IgD-negative memory B cell (primary cell): Measurements from ENCODE around the gene ACMSD. TPM values are rescaled to one million over a fixed set of nuclear protein-coding genes. Genes with fewer than 3 reads are reported as not detected.
"Not testable (repeated sequence)": the region's sequence is repeated elsewhere in the genome, so short reads cannot be mapped to it uniquely, and the experiment has no call there.

Experiments used
- H3K27ac Mint-ChIP-seq, 3 donors: one replicate each; pipeline ENCODE4 v1.8.0; 2020 to 2022; ENCODE audit warnings: mild to moderate bottlenecking in 3 of 3, mixed read lengths in 3 of 3, moderate library complexity in 1 of 3
- H3K27me3 Mint-ChIP-seq: one replicate; pipeline ENCODE4 v1.8.0; 2021; ENCODE audit warnings: mixed read lengths
- H3K36me3 Mint-ChIP-seq: one replicate; pipeline ENCODE4 v1.8.0; 2020; ENCODE audit warnings: mild to moderate bottlenecking, mixed read lengths
- H3K4me1 Mint-ChIP-seq, 3 donors: one replicate each; pipeline ENCODE4 v1.8.0; 2020 to 2022; ENCODE audit warnings: mixed read lengths in 3 of 3, mild to moderate bottlenecking in 1 of 3
- H3K4me3 Mint-ChIP-seq, 4 donors: one replicate each; pipeline ENCODE4 v1.8.0; 2020 to 2022; ENCODE audit warnings: mild to moderate bottlenecking in 4 of 4, mixed read lengths in 4 of 4, moderate library complexity in 3 of 4
- H3K9me3 Mint-ChIP-seq, 3 donors: one replicate each; pipeline ENCODE4 v1.8.0; 2020 to 2021; ENCODE audit warnings: mixed read lengths in 3 of 3, mild to moderate bottlenecking in 1 of 3
- polyA plus RNA-seq: library from polyadenylated mRNA; unstranded; fragments of 300-500 nt; fragmentation: Illumina TruSeq; gene quantifications from one replicate; pipeline ENCODE4 v1.2.3, GENCODE V29; 2021

ACMSD gene
- not detected for polyA plus RNA-seq

DNA sequence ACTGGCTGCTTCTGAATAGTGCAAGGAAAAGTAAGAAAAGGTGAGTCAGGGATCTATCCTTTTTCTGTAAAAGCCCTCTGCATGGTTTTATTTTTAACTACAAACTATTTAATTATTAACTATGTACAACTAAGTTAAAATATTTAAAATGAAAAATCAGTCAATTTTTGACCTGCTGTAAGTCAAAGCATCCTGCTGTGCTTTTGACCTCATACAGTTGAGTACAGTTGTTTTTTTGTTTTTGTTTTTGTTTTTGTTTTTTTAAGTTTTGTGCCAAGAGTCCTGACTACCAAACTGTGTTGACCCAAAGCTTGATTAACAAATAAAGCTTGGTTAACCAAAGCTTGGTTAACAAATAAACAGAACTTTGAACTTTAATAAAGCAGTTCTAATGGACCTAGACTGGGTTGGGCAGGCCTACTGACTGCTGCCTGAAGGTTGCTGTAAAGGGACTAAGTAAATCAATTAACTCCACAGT is at the start of gene ACMSD:
ACMSD (plus strand) TSS at position 474 of the 478 bp plus-strand sequence. CDS start 67 bp downstream, outside the sequence.
- peaks cover 7 to 21% (median 8%) of the 10 kb centered on the region in 3 donors for H3K9me3 Mint-ChIP-seq
- no peaks in the 10 kb centered on the region for H3K36me3 Mint-ChIP-seq
- H3K27me3 Mint-ChIP-seq: peaks cover 4% of the 10 kb centered on the region
- no peak within 1 kb of the TSS for H3K4me3 Mint-ChIP-seq
- H3K4me1 Mint-ChIP-seq: no peaks in the 10 kb centered on the region
- no peak within 1 kb of the TSS for H3K27ac Mint-ChIP-seq

DNA sequence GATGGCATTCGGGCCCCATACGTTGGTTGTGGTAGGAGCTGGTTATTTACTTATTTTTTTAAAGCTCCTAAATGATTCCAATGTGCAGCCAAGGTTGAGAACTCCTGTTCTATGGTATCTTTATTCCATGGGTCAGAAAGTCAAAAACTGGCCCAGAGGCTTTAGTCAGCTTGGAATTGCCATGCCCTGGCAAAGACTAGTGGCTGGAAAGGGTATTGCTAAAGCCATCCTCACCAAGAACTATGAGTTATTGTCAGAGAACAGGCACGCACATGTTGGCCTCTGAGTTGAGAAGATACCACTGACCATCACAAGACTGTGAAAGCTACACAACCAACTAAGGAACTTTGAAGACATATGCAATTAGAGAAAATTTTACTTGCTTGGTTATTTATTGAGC is 47.9 kb upstream of the ACMSD start:
- no peaks in the 10 kb centered on the region for H3K36me3 Mint-ChIP-seq
- peaks cover 0 to 5% (median 0%) of the 10 kb centered on the region in 3 donors for H3K9me3 Mint-ChIP-seq
- no peaks in the 10 kb centered on the region for H3K27me3 Mint-ChIP-seq
- no peak overlapping the region for H3K27ac Mint-ChIP-seq
- H3K4me1 Mint-ChIP-seq: peaks cover 0 to 1% (median 0%) of the 10 kb centered on the region in 3 donors
- H3K4me3 Mint-ChIP-seq: no peak overlapping the region

DNA sequence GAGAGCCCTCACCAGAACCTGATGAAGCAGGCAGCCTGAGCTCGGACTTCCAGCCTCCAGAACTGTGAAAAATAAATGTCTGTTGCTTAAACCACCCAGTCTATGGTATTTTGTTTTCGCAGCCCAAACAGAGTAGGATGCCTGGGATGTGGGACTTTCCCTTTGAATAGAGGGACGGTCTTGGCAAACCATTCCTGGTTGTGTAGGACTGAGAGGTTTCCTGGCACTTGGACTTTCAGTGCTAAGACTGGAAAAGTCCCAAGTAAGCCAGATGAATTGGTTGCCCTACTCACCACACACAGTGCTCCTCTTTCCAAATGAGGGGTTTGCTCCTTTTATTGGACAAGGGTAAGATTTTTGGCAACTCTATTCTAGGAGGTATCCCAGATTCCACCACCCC is 46.8 kb upstream of the ACMSD start:
- no peak overlapping the region for H3K4me3 Mint-ChIP-seq
- H3K4me1 Mint-ChIP-seq: peaks cover 0 to 1% (median 0%) of the 10 kb centered on the region in 3 donors
- H3K27me3 Mint-ChIP-seq: no peaks in the 10 kb centered on the region

GRCh38 chr2:134792186-134792585 is 46.2 kb upstream of the ACMSD start:
- Mint-ChIP-seq H3K36me3 (no peaks in the 10 kb centered on the region), H3K4me3 (no peak overlapping the region), H3K27ac (no peak overlapping the region), H3K4me1 (peaks cover 0 to 1% (median 0%) of the 10 kb centered on the region in 3 donors), H3K9me3 (peaks cover 0 to 5% (median 0%) of the 10 kb centered on the region in 3 donors), H3K27me3 (no peaks in the 10 kb centered on the region)

More for the DNA sequence above, 46.8 kb upstream of the ACMSD start:
- Mint-ChIP-seq H3K36me3 (no peaks in the 10 kb centered on the region), H3K9me3 (peaks cover 0 to 6% (median 0%) of the 10 kb centered on the region in 3 donors), H3K27ac (peak overlapping the region in 1 of 3 donors; percentile 39)

DNA sequence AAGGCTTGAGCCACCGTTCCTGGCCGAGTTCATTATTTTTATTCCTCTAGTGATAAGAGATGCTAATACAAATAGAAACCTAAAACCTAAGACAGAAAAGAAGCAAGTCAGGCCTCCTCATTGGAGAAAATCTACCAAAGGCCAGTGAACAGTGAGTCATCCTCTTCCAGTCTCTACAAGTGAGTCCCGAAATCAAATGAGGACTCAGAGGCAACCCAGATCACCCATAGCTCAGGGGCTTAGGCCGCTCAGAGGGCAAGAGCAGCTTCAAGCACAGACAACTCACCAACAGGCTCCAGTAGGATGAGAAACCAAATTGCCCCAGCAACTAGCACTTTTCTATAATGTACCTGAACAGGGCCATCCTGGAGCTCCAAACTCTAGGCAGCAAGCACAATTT is 42.7 kb upstream of the ACMSD start:
- Mint-ChIP-seq H3K36me3 (peaks cover 2% of the 10 kb centered on the region), H3K9me3 (peaks cover 0 to 4% (median 0%) of the 10 kb centered on the region in 3 donors), H3K27me3 (no peaks in the 10 kb centered on the region), H3K4me3 (no peak overlapping the region), H3K4me1 (peaks cover 0 to 2% (median 0%) of the 10 kb centered on the region in 3 donors), H3K27ac (no peak overlapping the region)

- Mint-ChIP-seq H3K4me3 (no peak overlapping the region), H3K36me3 (peaks cover 2% of the 10 kb centered on the region), H3K27me3 (no peaks in the 10 kb centered on the region), H3K9me3 (peaks cover 0 to 5% (median 0%) of the 10 kb centered on the region in 3 donors), H3K27ac (no peak overlapping the region), H3K4me1 (peaks cover 0 to 2% (median 0%) of the 10 kb centered on the region in 3 donors)
Measured at GRCh38 chr2:134796373-134796772, 42.0 kb upstream of the ACMSD start.

- Mint-ChIP-seq H3K27ac (no peak overlapping the region), H3K4me3 (no peak overlapping the region), H3K9me3 (peaks cover 4 to 14% (median 14%) of the 10 kb centered on the region in 3 donors), H3K27me3 (no peaks in the 10 kb centered on the region), H3K36me3 (peaks cover 2% of the 10 kb centered on the region), H3K4me1 (peaks cover 0 to 2% (median 0%) of the 10 kb centered on the region in 3 donors)
Measured at GRCh38 chr2:134799936-134800335, 38.5 kb upstream of the ACMSD start.

DNA sequence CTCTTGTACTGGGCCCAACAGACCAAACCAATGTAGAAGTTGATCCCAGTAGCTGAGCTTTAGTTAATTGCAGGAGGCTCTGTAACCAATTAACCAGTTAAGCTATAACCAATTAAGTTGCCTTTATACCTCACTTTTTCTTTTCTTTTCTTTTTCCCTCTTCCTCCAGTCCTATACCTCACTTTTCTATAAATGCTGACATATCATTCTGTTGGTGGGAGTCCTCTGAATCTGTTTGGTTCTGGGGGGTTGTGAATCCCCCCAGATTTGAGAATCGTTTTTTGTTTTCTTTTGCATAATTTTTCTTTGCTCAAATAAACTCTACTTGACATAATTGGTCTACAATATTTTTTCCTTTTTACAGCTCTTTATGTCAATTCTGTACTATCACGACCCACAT is 38.1 kb upstream of the ACMSD start:
- Mint-ChIP-seq H3K27me3 (no peaks in the 10 kb centered on the region), H3K36me3 (peaks cover 2% of the 10 kb centered on the region), H3K4me3 (no peak overlapping the region), H3K4me1 (peaks cover 0 to 2% (median 0%) of the 10 kb centered on the region in 3 donors), H3K9me3 (peaks cover 5 to 16% (median 16%) of the 10 kb centered on the region in 3 donors), H3K27ac (no peak overlapping the region)

DNA sequence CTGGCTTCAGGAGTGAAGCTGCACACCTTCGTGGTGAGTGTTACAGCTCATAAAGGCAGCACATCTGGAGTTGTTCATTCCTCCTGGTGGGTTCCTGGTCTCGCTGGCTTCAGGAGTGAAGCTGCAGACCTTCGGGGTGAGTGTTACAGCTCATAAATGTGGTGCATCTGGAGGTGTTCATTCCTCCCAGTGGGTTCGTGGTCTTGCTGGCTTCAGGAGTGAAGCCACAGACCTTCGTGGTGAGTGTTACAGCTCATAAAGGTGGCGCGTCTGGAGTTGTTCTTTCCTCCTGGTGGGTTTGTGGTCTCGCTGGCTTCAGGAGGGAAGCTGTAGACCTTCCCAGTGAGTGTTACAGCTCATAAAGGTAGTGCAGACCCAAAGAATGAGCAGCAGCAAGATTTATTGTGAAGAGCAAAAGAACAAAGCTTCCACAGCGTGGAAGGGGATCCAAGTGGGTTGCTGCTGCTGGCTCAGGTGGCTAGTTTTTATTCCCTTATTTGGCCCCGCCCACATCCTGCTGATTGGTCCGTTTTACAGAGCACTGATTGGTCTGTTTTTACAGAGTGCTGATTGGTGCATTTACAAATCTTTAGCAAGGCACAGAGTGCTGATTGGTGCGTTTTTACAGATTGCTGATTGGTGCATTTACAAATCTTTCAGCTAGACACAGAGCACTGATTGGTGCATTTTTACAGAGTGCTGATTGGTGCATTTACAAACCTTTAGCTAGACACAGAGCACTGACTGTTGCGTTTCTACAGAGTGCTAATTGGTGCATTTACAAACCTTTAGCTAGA is 34.6 kb upstream of the ACMSD start:
- Mint-ChIP-seq H3K27ac (peak overlapping the region in 1 of 3 donors; percentile 85), H3K9me3 (peaks cover 5 to 16% (median 13%) of the 10 kb centered on the region in 3 donors)
- not testable (repeated sequence) for H3K4me1 Mint-ChIP-seq, H3K36me3 Mint-ChIP-seq, H3K4me3 Mint-ChIP-seq, H3K27me3 Mint-ChIP-seq

DNA sequence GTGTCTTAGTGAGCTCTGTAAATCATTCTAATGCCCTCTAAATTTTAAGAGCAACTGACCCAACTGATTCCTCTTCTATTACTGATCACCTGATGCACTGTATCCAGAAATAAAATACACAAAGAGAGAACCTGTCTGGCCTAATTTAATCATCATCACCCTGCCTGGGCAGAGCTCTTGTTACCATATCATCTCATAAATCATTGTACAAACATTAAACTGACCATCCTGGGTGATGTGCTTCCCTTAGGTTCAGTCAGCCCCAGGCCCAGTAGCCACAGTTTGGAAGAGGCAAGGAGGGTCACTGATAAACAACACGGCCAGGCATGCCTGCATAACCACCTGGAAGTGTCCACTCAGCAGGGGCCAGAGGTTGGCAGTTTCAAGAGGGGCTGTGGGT is 22.7 kb upstream of the ACMSD start:
- Mint-ChIP-seq H3K36me3 (peaks cover 2% of the 10 kb centered on the region), H3K4me1 (no peaks in the 10 kb centered on the region), H3K27ac (no peak overlapping the region), H3K9me3 (peaks cover 4 to 13% (median 13%) of the 10 kb centered on the region in 3 donors), H3K27me3 (no peaks in the 10 kb centered on the region), H3K4me3 (no peak overlapping the region)

- Mint-ChIP-seq H3K4me1 (no peaks in the 10 kb centered on the region), H3K27ac (no peak overlapping the region), H3K27me3 (no peaks in the 10 kb centered on the region), H3K4me3 (no peak overlapping the region), H3K9me3 (no peaks in the 10 kb centered on the region), H3K36me3 (peaks cover 5% of the 10 kb centered on the region)
Measured at GRCh38 chr2:134818321-134818720, 20.1 kb upstream of the ACMSD start.

DNA sequence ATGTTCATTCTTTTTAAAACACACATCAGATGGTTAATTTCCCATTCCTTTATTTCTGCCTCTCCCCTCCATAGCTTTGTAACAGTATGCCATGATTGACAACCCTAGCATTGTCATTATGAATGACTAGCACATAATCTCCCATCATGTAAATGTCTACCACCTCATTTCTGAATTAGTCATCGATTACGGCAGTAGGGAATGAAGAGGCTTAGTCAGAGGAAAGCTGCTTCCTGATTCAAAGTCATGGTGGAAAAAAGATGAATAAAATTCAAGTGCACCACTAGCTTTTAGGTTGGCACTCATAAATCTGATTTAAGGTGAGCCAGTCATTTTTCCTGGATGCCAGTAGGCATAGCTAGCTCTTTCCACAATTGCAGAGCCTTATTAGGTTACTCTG is 19.1 kb upstream of the ACMSD start:
- Mint-ChIP-seq H3K27ac (no peak overlapping the region), H3K27me3 (no peaks in the 10 kb centered on the region), H3K4me1 (peaks cover 0 to 2% (median 0%) of the 10 kb centered on the region in 3 donors), H3K9me3 (no peaks in the 10 kb centered on the region), H3K4me3 (no peak overlapping the region), H3K36me3 (peaks cover 3% of the 10 kb centered on the region)

DNA sequence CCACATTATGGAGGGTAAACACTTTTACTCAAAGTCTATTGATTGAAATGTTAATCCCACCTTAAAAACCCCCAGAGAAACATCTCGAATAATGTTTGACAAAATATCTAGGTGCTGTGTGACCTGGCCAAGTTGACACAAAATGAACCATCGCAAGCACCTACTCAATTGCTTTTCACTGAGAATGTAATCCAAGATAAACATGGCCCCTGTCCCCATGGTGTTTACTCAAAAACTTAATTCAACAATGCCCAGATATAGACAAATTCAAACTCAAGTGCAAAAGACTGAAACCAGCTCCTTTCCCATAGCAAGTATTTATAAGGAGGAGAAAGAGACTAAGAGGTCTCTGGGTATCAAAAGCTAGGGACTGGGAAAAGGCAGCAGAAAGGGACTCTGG is 15.0 kb upstream of the ACMSD start:
- Mint-ChIP-seq H3K27me3 (no peaks in the 10 kb centered on the region), H3K27ac (no peak overlapping the region), H3K9me3 (peaks cover 0 to 3% (median 0%) of the 10 kb centered on the region in 3 donors), H3K36me3 (peaks cover 3% of the 10 kb centered on the region), H3K4me1 (peaks cover 0 to 3% (median 0%) of the 10 kb centered on the region in 3 donors), H3K4me3 (no peak overlapping the region)

- Mint-ChIP-seq H3K9me3 (peaks cover 0 to 3% (median 0%) of the 10 kb centered on the region in 3 donors), H3K36me3 (peaks cover 3% of the 10 kb centered on the region), H3K4me3 (no peak overlapping the region), H3K27ac (no peak overlapping the region), H3K27me3 (no peaks in the 10 kb centered on the region), H3K4me1 (peaks cover 0 to 3% (median 0%) of the 10 kb centered on the region in 3 donors)
Measured at GRCh38 chr2:134823832-134824231, 14.6 kb upstream of the ACMSD start.

DNA sequence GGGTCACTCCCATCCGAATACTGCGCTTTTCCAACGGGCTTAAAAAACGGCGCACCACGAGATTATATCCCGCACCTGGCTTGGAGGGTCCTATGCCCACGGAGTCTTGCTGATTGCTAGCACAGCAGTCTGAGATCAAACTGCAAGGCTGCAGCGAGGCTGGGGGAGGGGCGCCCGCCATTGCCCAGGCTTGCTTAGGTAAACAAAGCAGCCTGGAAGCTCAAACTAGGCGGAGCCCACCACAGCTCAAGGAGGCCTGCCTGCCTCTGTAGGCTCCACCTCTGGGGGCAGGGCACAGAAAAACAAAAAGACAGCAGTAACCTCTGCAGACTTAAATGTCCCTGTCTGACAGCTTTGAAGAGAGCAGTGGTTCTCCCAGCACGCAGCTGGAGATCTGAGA is 12.7 kb upstream of the ACMSD start:
- H3K27ac Mint-ChIP-seq, H3K4me3 Mint-ChIP-seq, H3K27me3 Mint-ChIP-seq, H3K4me1 Mint-ChIP-seq, H3K36me3 Mint-ChIP-seq, H3K9me3 Mint-ChIP-seq: not testable (repeated sequence)

GRCh38 chr2:134835471-134835870 is 2.9 kb upstream of the ACMSD start:
- no peak overlapping the region for H3K4me3 Mint-ChIP-seq
- peaks cover 4% of the 10 kb centered on the region for H3K27me3 Mint-ChIP-seq
- H3K9me3 Mint-ChIP-seq: peaks cover 7 to 21% (median 8%) of the 10 kb centered on the region in 3 donors
- H3K27ac Mint-ChIP-seq: no peak overlapping the region
- H3K4me1 Mint-ChIP-seq: no peaks in the 10 kb centered on the region
- no peaks in the 10 kb centered on the region for H3K36me3 Mint-ChIP-seq
